HG03378 (cell line): ENCODE results near the gene SCRN3.
"Not testable (repeated sequence)": the region's sequence is repeated elsewhere in the genome, so short reads cannot be mapped to it uniquely, and the experiment has no call there.

ENCODE experiments used
- ATAC-seq: cut with Tn5 transposase; IDR thresholded peaks from one replicate; pipeline ENCODE4 v1.9.1; 2021; ENCODE audit warnings: mild to moderate bottlenecking, moderate library complexity; ENCODE audit not compliant: unreplicated experiment

The SCRN3 gene, protein sequence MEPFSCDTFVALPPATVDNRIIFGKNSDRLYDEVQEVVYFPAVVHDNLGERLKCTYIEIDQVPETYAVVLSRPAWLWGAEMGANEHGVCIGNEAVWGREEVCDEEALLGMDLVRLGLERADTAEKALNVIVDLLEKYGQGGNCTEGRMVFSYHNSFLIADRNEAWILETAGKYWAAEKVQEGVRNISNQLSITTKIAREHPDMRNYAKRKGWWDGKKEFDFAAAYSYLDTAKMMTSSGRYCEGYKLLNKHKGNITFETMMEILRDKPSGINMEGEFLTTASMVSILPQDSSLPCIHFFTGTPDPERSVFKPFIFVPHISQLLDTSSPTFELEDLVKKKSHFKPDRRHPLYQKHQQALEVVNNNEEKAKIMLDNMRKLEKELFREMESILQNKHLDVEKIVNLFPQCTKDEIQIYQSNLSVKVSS

DNA sequence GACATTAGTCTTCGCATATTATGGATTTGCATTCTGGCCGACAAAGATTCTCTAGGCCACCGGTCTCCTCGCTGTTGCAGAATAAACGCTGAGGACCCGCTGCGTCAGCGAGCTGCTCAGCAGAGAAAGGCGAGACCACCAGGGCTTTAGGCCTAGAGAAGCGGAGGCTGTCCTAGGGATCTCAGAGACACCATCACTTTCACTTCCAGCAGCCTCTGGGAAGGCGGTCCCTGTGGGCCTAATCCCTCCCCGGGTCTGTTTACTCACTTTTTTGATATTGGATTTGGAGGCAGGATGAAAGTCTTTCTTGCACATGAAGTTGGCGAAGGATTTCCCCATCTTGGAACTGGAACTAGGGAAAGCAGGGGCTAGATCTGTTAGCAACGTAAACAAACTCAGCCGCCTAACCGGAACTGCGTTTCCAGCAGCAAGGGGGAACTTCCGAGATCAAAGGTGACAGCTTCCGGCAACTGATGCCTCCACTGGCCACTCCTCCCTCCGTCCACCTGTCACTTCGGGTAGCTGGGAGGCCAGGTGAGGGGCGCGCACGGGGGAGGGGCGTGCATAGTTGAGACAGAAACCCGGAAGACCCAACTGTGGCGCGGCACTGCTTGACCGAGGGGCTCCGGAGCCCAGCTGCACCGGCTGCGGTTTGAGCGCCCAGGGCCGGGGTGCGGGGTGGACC is at the start of gene SCRN3:
TSS of gene SCRN3 (plus strand) at position 447 of the 685 bp plus-strand sequence. CDS start 2,554 bp downstream, outside the sequence.
- peak; percentile 87 for ATAC-seq

DNA sequence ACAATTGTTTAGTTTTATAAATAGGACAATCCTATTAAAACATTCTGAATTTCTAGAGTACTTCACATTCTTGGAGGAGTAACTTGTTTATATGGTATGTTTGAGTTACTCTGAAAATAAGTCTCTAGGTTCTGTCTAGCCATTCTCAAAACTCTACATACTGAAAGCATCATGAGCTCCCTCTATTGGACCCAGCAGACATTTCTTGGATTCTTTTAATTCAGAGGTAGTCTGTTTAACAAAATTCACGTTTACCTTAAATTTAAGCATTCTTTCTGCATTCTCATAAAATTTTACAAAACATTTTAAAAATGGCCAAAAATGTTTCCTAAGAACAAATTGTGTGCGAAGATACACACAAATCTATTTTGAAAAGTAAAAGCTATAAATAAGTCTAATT is 45.5 kb upstream of the SCRN3 start:
- no peak for ATAC-seq

DNA sequence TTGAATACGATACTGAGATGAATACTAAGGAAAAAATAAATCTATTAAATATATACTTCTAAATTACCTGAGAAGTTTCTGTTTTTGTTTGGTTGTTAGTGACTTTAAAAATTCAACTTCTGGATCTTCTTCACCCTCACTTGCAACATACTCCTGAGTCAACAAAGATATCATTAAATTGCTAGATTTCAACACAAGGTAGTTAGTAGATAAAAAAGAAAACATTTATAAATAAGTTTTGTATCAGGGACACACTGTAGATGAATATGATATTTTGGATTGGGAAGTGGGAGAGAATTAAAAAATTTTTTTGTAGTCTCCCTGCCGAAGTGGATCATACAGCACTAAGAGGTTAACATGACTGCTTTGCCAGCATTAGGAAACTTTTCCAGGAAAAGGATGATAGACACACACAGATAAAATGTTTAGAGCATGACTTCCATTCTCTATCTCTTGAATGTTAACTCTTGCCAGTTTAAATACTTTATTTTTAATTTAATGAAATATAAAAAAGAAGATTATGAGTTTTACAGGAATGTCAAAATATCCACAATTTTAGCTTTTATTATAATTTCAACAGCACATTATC is 44.8 kb upstream of the SCRN3 start:
- no peak for ATAC-seq

DNA sequence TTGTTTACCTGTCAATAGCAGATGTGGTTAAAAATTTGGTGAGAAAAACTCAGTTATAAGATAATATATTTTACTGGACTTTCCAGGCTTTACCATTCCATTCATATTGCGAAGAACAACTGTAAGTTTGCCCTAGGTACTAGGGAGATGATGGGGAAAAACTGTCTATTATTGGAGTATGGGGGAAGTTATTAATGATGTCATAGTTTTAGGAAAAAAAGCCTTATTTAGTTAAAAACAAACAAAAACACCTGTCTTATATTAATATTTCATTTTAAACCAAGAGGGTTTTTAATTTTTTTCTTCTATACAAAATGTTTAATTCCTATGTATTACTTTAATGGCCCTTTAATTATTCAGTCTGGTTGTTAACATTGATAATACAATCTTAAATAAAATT is 42.5 kb upstream of the SCRN3 start:
- no peak for ATAC-seq

DNA sequence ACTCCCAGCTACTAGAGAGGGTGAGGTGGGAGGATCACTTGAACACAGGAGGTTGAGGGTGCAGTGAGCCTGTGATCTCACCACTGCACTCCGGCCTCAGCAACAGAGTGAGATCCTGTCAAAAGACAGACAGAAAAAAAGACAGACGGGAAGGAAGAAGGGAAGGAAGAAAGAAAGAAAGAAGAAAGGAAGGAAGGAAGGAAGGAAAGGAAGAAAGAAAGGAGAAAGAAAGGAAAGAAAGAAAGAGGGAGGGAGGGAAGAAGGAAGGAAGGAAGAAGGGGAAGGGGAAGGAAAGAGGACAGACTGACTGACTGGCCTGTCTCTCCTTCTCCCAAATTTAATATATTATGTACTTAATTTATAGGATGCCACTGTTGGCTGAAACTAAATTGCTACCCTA is 39.2 kb upstream of the SCRN3 start:
- ATAC-seq, result no peak

DNA sequence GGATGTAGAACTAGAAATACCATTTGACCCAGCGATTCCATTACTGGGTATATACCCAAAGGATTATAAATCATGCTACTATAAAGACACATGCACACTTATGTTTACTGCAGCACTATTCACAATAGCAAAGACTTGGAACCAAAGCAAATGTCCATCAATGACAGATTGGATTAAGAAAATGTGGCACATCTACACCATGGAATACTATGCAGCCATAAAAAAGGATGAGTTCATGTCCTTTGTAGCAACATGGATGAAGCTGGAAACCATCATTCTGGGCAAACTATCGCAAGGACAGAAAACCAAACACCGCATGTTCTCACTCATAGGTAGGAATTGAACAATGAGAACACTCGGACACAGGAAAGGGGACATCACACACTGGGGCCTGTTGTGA is 35.9 kb upstream of the SCRN3 start:
- ATAC-seq, result not testable (repeated sequence)

DNA sequence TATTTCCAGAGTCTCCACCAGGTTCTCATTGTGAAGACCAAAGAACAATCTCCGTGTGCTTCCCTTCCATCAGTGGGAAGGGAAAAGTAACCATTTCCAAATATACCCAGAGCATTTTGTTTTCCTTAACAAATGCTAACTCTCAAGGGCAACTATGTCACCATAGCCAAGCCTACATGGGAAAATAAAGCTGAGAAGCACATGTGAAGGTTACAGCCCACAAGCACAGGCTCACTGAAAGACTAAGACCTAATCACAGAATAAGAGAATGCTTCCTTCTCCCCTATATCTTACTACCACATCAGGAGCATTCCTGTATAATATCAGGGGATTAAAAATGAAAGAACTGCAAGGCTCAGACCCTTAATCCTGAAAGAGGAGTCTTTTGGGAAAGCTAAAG is 32.6 kb upstream of the SCRN3 start:
- ATAC-seq, result no peak

DNA sequence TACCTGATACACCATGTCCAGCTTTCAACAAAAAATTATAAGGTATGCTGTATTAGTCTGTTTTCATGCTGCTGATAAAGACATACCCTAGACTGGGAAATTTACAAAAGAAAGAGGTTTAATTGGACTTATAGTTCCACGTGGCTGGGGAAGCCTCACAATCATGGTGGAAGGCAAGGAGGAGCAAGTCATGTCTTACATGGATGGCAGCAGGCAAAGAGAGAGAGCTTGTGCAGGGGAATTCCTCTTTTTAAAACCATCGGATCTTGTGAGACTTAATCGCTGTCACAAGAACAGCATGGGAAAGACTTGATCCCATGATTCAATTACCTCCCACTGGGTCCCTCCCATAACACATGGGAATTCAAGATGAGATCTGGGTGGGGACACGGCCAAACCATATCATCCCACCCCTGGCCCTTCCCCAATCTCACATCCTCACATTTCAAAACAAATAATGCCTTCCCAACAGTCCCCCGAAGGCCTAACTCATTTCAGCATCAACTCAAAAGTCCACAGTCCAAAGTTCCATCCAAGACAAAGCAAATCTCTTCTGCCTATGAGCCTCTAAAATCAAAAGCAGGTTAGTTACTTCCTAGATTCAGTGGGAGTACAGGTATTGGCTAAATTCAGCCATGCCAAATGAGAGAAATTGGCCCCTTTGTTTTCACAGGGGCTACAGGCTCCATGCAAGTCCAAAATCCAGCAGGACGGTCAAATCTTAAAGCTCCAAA is 31.9 kb upstream of the SCRN3 start:
- ATAC-seq, result not testable (repeated sequence)

DNA sequence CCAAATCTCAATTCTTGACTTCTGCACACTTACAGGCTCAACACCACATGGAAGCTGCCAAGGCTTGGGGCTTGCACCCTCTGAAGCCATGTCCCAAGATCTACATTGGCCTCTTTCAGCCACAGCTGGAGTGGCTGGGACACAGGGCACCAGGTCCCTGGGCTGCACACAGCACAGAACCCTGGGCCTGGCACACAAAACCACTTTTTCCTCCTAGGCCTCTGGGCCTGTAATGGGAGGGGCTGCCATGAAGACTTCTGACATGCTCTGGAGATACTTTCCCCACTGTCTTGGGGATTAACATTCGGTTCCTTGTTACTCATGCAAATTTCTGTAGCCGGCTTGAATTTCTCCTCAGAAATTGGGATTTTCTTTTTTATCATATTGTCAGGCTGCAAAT is 30.9 kb upstream of the SCRN3 start:
- ATAC-seq, result no peak

DNA sequence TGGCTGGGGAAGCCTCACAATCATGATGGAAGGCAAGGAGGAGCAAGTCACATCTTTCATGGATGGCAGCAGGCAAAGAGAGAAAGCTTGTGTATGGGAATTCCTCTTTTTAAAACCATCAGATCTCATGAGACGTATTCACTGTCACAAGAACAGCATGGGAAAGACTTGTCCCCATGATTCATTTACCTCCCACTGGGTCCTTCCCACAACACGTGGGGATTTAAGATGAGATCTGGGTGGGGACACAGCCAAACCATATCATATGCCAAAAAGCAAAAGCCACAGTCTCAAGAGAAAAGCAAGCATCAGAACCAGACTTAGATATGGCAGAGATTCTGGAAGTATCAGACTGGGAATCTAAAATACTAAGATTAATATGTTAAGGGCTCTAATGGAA is 30.0 kb upstream of the SCRN3 start:
- ATAC-seq, result no peak

DNA sequence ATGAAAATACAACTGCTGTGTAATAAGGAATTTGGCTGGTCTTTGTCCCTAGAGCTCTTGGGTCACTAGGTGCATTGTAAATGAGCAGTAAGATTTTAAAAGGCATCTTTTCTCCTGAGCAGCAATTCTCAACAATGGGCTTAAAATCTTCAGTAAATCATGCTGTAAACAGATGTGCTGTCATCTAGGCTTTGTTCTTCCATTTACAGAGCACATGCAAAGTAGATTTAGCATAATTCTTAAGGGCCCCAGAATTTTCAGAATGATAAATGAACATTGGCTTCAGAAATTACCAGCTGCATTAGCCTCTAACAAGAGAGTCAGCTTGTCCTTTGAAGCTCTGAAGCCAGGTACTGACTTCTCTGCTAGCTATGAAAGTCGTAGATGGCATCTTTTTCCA is 26.8 kb upstream of the SCRN3 start:
- ATAC-seq, result no peak

DNA sequence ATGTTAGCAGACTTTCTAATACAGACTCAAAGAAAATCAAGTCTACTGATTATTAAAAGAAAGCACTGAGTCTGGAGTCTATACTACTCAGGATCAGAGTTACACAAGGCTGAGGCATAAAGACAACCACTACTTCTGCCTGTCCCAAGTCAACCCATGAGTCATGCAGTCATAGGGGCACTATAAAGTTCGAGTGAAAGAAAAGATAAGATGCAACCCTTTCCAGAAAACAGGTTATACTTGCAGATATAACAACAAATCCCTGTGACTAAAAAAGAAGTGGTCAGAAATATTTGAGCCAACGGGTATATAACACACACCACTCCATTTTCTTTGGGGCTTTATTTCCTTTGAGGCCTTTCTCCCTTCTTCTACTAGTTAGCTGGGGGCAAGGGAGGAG is 18.6 kb upstream of the SCRN3 start:
- no peak for ATAC-seq

DNA sequence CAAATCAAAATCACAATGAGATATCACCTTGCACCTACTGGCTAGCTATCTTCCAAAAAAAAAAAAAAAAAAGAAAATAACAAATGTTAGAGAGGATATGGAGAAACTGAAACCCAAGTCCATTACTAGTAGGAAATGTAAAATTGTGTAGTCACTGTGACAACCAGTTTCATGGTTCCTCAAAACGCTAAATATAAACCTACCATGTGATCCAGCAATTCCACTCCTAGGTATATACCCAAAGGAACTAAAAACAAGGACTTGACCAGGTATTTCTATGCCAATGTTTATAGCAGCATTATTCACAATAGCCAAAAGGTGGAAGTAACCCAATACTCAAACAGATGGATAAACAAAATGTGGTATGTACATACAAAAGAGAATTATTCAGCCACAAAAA is 11.7 kb upstream of the SCRN3 start:
- no peak for ATAC-seq

DNA sequence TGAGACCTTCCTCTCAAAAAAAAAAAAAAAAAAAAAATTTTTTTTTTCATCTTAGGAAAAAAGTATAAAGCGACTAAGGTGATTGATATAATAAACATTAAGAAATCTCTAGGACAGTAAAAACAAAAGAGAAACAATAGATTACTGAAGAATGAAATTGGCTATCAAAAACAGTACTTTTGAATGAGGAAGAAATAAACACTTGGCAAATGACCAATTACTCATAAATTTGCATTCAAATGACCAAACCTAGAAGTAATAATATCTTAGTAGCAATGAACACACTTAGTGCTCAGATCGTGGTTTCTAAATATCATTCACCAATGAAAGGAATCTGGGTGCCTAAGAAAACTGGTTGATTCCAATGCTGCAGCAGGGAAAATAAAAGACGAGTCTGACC is 10.3 kb upstream of the SCRN3 start:
- ATAC-seq, result no peak

DNA sequence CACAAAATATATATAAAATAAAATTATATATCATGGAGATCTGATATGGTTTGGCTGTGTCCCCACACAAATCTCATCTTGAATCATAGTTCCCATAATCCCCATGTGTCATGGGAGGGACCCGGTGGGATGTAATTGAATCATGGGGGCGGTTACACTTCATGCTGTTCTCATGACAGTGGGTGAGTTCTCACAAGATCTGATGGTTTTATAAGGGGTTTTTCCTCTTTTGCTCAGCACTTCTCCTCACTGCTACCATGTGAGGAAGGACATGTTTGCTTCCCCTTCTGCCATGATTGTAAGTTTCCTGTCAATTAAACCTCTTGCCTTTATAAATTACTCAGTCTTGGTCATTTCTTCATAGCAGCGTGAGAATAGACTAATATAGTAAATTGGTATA is 6.8 kb upstream of the SCRN3 start:
- not testable (repeated sequence) for ATAC-seq

DNA sequence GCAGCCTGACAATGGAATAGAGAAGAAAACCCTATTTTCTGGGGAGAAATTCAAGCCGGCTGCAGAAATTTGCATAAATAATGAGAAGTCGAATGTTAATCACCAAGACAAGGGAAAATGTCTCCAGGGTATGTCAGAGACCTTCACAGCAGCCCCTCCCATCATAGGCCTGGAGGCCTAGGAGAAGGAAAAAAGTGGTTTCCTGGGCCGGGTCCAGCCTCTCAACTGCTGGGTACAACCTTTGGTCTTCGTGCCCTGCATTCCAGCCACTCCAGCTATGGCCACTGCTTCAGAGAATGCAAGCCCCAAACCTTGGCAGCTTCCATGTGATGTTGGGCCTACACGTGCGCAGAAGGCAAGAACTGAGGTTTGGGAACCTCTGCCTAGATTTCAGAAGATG is 6.0 kb upstream of the SCRN3 start:
- ATAC-seq, result no peak

DNA sequence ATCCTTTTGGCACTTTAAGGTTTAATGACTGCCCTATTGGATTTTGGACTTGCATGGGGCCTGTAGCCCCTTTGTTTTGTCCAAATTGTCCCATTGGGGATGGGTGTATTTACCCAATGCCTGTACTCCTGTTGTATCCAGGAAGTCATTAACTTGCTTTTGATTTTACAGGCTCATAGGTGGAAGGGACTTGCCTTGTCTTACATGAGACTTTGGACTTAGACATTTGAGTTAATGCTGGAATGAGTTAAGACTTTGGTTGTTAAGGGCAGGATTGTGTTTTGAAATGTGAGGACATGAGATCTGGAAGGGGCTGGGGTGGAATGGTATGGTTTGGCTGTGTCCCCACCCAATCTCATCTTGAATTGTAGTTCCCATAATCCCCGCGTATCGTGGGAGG is 5.2 kb upstream of the SCRN3 start:
- not testable (repeated sequence) for ATAC-seq

DNA sequence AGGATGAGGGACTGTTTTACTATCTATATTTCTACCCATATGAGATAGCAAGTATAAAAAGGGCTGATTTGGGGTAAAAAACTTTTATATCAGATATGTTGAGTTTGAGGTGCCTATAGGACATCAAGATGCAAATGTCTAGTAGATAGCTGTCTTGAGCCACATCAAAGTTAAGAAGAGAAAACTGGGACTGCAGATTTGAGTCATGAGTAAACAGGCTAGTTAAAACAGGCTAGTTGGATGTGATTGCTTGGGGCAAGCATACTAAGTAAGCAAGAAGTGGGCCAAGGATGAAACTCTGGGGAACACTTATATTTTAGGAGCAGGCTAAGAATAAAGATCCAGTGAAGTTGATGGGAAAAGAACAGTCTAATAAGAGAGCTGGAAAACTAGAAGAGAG is 2.8 kb upstream of the SCRN3 start:
- no peak for ATAC-seq

DNA sequence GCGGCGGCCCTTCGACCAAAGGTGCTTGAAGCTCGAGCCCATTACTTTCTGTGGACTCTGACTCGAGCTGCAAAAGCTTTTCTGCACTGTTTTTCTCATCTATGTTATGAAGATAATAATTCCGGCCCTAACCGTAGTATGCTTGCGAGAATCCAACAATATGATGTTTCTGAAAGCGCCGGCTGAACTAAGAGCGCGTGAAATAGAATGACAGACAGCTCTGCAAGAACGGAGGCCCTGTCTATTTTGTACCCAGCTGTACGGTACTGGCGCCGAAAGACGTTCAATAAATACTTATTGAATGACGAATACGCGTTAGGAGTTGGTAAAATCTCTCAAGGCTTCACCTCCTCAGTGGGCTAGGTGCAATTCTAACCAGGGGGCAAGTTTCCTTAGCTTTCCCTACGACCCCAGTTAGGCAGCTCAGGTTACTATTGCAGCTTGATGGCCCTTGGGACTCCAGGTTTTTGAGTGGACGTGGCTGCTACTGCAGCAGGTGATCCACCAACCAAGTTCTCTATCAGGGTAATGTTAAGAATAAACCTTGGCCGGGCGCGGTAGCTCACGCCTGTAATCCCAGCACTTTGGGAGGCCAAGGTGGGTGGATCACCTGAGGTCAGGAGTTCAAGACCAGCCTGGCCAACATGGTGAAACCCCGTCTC is 570 bp downstream of the SCRN3 start:
- peak; percentile 22 for ATAC-seq

DNA sequence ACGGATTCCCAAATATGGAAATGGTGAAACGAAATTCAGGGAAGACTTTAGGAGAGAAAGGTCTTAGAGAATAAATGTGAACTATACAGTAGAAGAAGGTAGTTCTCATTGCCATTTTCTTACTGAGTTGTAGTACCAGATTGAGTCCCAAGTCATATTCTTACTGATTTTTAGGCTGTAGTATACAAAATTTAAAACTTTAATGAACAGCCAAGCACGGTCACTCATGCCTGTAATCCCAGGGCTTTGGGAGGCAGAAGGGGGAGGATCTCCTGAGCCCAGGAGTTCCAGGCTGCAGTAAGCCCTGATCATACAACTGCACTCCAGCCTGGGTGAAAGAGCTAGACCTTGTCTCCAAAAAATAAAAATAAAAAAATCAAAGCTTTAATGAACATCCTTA is 2.2 kb downstream of the SCRN3 start:
- ATAC-seq, result no peak

DNA sequence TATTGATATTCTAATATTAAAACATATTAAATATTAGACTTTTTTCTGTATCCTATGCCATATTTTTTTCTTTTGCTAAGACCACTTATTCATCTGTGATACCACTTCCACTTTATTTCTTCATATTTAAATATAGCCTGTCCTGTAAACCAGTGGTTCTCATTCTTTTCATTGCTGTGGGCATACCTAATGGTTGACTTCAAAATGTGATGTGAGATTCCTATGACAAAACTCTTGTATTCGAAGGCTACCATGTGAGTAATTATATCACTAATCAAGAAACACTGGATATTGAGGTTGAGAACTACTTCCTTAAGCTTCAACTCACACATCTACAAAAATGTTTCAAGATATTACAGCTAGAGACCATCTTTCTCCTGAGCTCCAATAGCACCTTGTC is 3.6 kb downstream of the SCRN3 start:
- no peak for ATAC-seq
